CD14-positive monocyte (primary cell): ENCODE data around the gene FAM24B. TPM values are rescaled to one million over a fixed set of nuclear protein-coding genes. Genes with fewer than 3 reads are reported as not detected.

Experiments
- DNase-seq, 3 donors: peaks; one replicate each; pipeline ENCODE4 v3.0.0-alpha.2; 2011 to 2022
- H2AFZ ChIP-seq: 2 replicates; pipeline ENCODE4 v1.6.0; 2012; ENCODE audit warnings: mild to moderate bottlenecking, low read depth, low read length, inconsistent platforms; ENCODE audit not compliant: insufficient read depth, poor library complexity, severe bottlenecking
- H3K27ac ChIP-seq, 2 donors: 1 replicate in 1 of 2; 2 replicates in 1 of 2; pipeline ENCODE4 v1.5.1; 2012 to 2013; ENCODE audit warnings: low read length in 2 of 2, control low read depth in 1 of 2, inconsistent platforms in 1 of 2, low read depth in 1 of 2, mild to moderate bottlenecking in 1 of 2
- H3K27me3 ChIP-seq, 2 donors: one replicate each; pipeline versions ENCODE4 v1.6.0 to v1.6.1; 2011 to 2013; ENCODE audit warnings: low read length in 2 of 2; ENCODE audit not compliant: control insufficient read depth in 2 of 2, insufficient read depth in 2 of 2
- H3K36me3 ChIP-seq, 2 donors: replicated peaks in 1 of 2; 1 replicate in 1 of 2; 2 replicates in 1 of 2; pipeline versions ENCODE4 v1.5.1 to v1.6.1; 2012 to 2013; ENCODE audit warnings: low read length in 2 of 2, control low read depth in 1 of 2, inconsistent platforms in 1 of 2, mild to moderate bottlenecking in 1 of 2; ENCODE audit not compliant: insufficient read depth in 2 of 2, control insufficient read depth in 1 of 2
- H3K4me1 ChIP-seq, 2 donors: 1 replicate in 1 of 2; 2 replicates in 1 of 2; pipeline versions ENCODE4 v1.5.1 to v1.6.1; 2012 to 2013; ENCODE audit warnings: low read length in 2 of 2, control low read depth in 1 of 2, inconsistent platforms in 1 of 2, mild to moderate bottlenecking in 1 of 2, moderate library complexity in 1 of 2; ENCODE audit not compliant: insufficient read depth in 2 of 2, control insufficient read depth in 1 of 2
- H3K4me2 ChIP-seq: replicated peaks from 2 replicates; pipeline ENCODE3; 2012; ENCODE audit warnings: low read length, moderate library complexity, mild to moderate bottlenecking; ENCODE audit not compliant: poor library complexity, severe bottlenecking; ENCODE audit errors: extremely low read depth
- H3K4me3 ChIP-seq, 3 experiments: fragments of 200-600 bp in 1 of 3; sonication (generic) in 1 of 3; replicated peaks in 1 of 3; 1 replicate in 2 of 3; 2 replicates in 1 of 3; pipeline ENCODE4 v1.5.1; 2011 to 2013; ENCODE audit warnings: low read length in 3 of 3, mild to moderate bottlenecking in 3 of 3, control low read depth in 2 of 3, low read depth in 2 of 3, inconsistent platforms in 1 of 3, moderate library complexity in 1 of 3
- H3K79me2 ChIP-seq: 2 replicates; pipeline ENCODE4 v1.6.0; 2012; ENCODE audit warnings: mild to moderate bottlenecking, control low read depth, inconsistent platforms, low read length, moderate library complexity; ENCODE audit not compliant: insufficient read depth
- H3K9ac ChIP-seq: 2 replicates; pipeline ENCODE4 v1.6.0; 2017; ENCODE audit warnings: low read length, mild to moderate bottlenecking; ENCODE audit not compliant: insufficient read depth, poor library complexity, severe bottlenecking
- H3K9me3 ChIP-seq, 2 donors: replicated peaks in 1 of 2; 1 replicate in 1 of 2; 2 replicates in 1 of 2; pipeline versions ENCODE4 v1.5.1 to v1.6.1; 2012 to 2013; ENCODE audit warnings: low read length in 2 of 2, control low read depth in 1 of 2; ENCODE audit not compliant: control insufficient read depth in 1 of 2, insufficient read depth in 1 of 2
- H4K20me1 ChIP-seq: 2 replicates; pipeline ENCODE4 v1.6.0; 2012; ENCODE audit warnings: mild to moderate bottlenecking, low read length, control low read depth, moderate library complexity; ENCODE audit not compliant: insufficient read depth
- H3K27ac Mint-ChIP-seq, 7 donors: one replicate each; pipeline ENCODE4 v1.8.0; 2020; ENCODE audit warnings: mild to moderate bottlenecking in 7 of 7, mixed read lengths in 7 of 7, moderate library complexity in 6 of 7, inconsistent platforms in 2 of 7
- H3K27me3 Mint-ChIP-seq, 3 donors: one replicate each; pipeline ENCODE4 v1.8.0; 2021 to 2022; ENCODE audit warnings: low read depth in 3 of 3, mild to moderate bottlenecking in 3 of 3, mixed read lengths in 3 of 3, moderate library complexity in 3 of 3, inconsistent platforms in 1 of 3
- H3K36me3 Mint-ChIP-seq, 2 donors: one replicate each; pipeline ENCODE4 v1.8.0; 2020; ENCODE audit warnings: mixed read lengths in 2 of 2, inconsistent platforms in 1 of 2, mild to moderate bottlenecking in 1 of 2
- H3K4me1 Mint-ChIP-seq: one replicate; pipeline ENCODE4 v1.8.0; 2020; ENCODE audit warnings: mild to moderate bottlenecking, mixed read lengths
- H3K4me3 Mint-ChIP-seq, 2 donors: one replicate each; pipeline ENCODE4 v1.8.0; 2020; ENCODE audit warnings: mild to moderate bottlenecking in 2 of 2, mixed read lengths in 2 of 2, moderate library complexity in 1 of 2
- H3K9me3 Mint-ChIP-seq, 7 donors: one replicate each; pipeline ENCODE4 v1.8.0; 2020 to 2022; ENCODE audit warnings: mixed read lengths in 7 of 7, mild to moderate bottlenecking in 6 of 7, moderate library complexity in 6 of 7, inconsistent platforms in 2 of 7
- CTCF ChIP-seq: fragments of 200-600 bp; IDR thresholded peaks from one replicate; pipeline ENCODE4 v1.8.0; 2022; ENCODE audit warnings: antibody characterized with exemption, mild to moderate bottlenecking
- WGBS: methylation state at CpG from one replicate; pipeline ENCODE4 v1.1.5; 2013; ENCODE audit warnings: missing lambda C conversion rate; ENCODE audit not compliant: insufficient coverage; 5-methylcytosine and 5-hydroxymethylcytosine counted together
- intact Hi-C, 2 donors: fragments of 100-400 bp; cut with micrococcal nuclease; formaldehyde crosslinking; loops; one replicate each; pipeline versions ENCODE4 v1.15.0 to v1.15.1; 2023
- polyA plus RNA-seq, 3 donors: library from polyadenylated mRNA; depleted of rRNA in 1 of 3; unstranded in 2 of 3; stranded (reverse) in 1 of 3; fragments of 300-500 nt in 2 of 3; fragments of >200 nt in 1 of 3; fragmentation: Illumina TruSeq in 2 of 3; gene quantifications; 1 replicate in 2 of 3; 2 replicates in 1 of 3; pipeline ENCODE4 v1.2.3, GENCODE V29; 2012 to 2021

The FAM24B gene
- polyA plus RNA-seq, 3 donors = 0.64 to 3.3 (median 2.3) TPM

- no peaks in the 10 kb centered on the region for H3K4me1 ChIP-seq
- WGBS = no CpG with 5 or more reads among the region's 2 CpGs
Measured at GRCh38 chr10:122852261-122852660, 27.1 kb downstream of the FAM24B start.

More at GRCh38 chr10:122852261-122852660, 27.1 kb downstream of the FAM24B start:
- Histone ChIP-seq H3K9ac (no peak overlapping the region), H3K79me2 (no peaks in the 10 kb centered on the region), H2AFZ (no peak overlapping the region), H3K27ac (no peak overlapping the region), H3K4me3 (no peak overlapping the region), H3K27me3 (no peaks in the 10 kb centered on the region), H3K36me3 (peaks cover 0 to 21% of the 10 kb centered on the region in 2 donors), H3K9me3 (no peaks in the 10 kb centered on the region), H4K20me1 (no peaks in the 10 kb centered on the region), H3K4me2 (no peak overlapping the region)
- Mint-ChIP-seq H3K4me3 (no peak overlapping the region), H3K27me3 (peaks cover 0 to 2% (median 0%) of the 10 kb centered on the region in 3 donors), H3K27ac (no peak overlapping the region), H3K4me1 (no peaks in the 10 kb centered on the region), H3K9me3 (peaks cover 0 to 1% (median 0%) of the 10 kb centered on the region in 7 donors), H3K36me3 (peaks cover 29 to 51% of the 10 kb centered on the region in 2 donors)
- DNase-seq = no peak
- no peak for TF ChIP-seq CTCF
- intact Hi-C loops = no loop called here
